CD14-positive monocyte (primary cell): ENCODE measurements around the gene NSUN7. TPM values are rescaled to one million over a fixed set of nuclear protein-coding genes. Genes with fewer than 3 reads are reported as not detected.

Experiments used
- DNase-seq, 3 donors: peaks; one replicate each; pipeline ENCODE4 v3.0.0-alpha.2; 2011 to 2022
- H2AFZ ChIP-seq: 2 replicates; pipeline ENCODE4 v1.6.0; 2012; ENCODE audit warnings: mild to moderate bottlenecking, low read depth, low read length, inconsistent platforms; ENCODE audit not compliant: insufficient read depth, poor library complexity, severe bottlenecking
- H3K27ac ChIP-seq, 2 donors: 1 replicate in 1 of 2; 2 replicates in 1 of 2; pipeline ENCODE4 v1.5.1; 2012 to 2013; ENCODE audit warnings: low read length in 2 of 2, control low read depth in 1 of 2, inconsistent platforms in 1 of 2, low read depth in 1 of 2, mild to moderate bottlenecking in 1 of 2
- H3K27me3 ChIP-seq, 2 donors: one replicate each; pipeline versions ENCODE4 v1.6.0 to v1.6.1; 2011 to 2013; ENCODE audit warnings: low read length in 2 of 2; ENCODE audit not compliant: control insufficient read depth in 2 of 2, insufficient read depth in 2 of 2
- H3K36me3 ChIP-seq, 2 donors: replicated peaks in 1 of 2; 1 replicate in 1 of 2; 2 replicates in 1 of 2; pipeline versions ENCODE4 v1.5.1 to v1.6.1; 2012 to 2013; ENCODE audit warnings: low read length in 2 of 2, control low read depth in 1 of 2, inconsistent platforms in 1 of 2, mild to moderate bottlenecking in 1 of 2; ENCODE audit not compliant: insufficient read depth in 2 of 2, control insufficient read depth in 1 of 2
- H3K4me1 ChIP-seq, 2 donors: 1 replicate in 1 of 2; 2 replicates in 1 of 2; pipeline versions ENCODE4 v1.5.1 to v1.6.1; 2012 to 2013; ENCODE audit warnings: low read length in 2 of 2, control low read depth in 1 of 2, inconsistent platforms in 1 of 2, mild to moderate bottlenecking in 1 of 2, moderate library complexity in 1 of 2; ENCODE audit not compliant: insufficient read depth in 2 of 2, control insufficient read depth in 1 of 2
- H3K4me2 ChIP-seq: replicated peaks from 2 replicates; pipeline ENCODE3; 2012; ENCODE audit warnings: low read length, moderate library complexity, mild to moderate bottlenecking; ENCODE audit not compliant: poor library complexity, severe bottlenecking; ENCODE audit errors: extremely low read depth
- H3K4me3 ChIP-seq, 3 experiments: fragments of 200-600 bp in 1 of 3; sonication (generic) in 1 of 3; replicated peaks in 1 of 3; 1 replicate in 2 of 3; 2 replicates in 1 of 3; pipeline ENCODE4 v1.5.1; 2011 to 2013; ENCODE audit warnings: low read length in 3 of 3, mild to moderate bottlenecking in 3 of 3, control low read depth in 2 of 3, low read depth in 2 of 3, inconsistent platforms in 1 of 3, moderate library complexity in 1 of 3
- H3K79me2 ChIP-seq: 2 replicates; pipeline ENCODE4 v1.6.0; 2012; ENCODE audit warnings: mild to moderate bottlenecking, control low read depth, inconsistent platforms, low read length, moderate library complexity; ENCODE audit not compliant: insufficient read depth
- H3K9ac ChIP-seq: 2 replicates; pipeline ENCODE4 v1.6.0; 2017; ENCODE audit warnings: low read length, mild to moderate bottlenecking; ENCODE audit not compliant: insufficient read depth, poor library complexity, severe bottlenecking
- H3K9me3 ChIP-seq, 2 donors: replicated peaks in 1 of 2; 1 replicate in 1 of 2; 2 replicates in 1 of 2; pipeline versions ENCODE4 v1.5.1 to v1.6.1; 2012 to 2013; ENCODE audit warnings: low read length in 2 of 2, control low read depth in 1 of 2; ENCODE audit not compliant: control insufficient read depth in 1 of 2, insufficient read depth in 1 of 2
- H4K20me1 ChIP-seq: 2 replicates; pipeline ENCODE4 v1.6.0; 2012; ENCODE audit warnings: mild to moderate bottlenecking, low read length, control low read depth, moderate library complexity; ENCODE audit not compliant: insufficient read depth
- H3K27ac Mint-ChIP-seq, 7 donors: one replicate each; pipeline ENCODE4 v1.8.0; 2020; ENCODE audit warnings: mild to moderate bottlenecking in 7 of 7, mixed read lengths in 7 of 7, moderate library complexity in 6 of 7, inconsistent platforms in 2 of 7
- H3K27me3 Mint-ChIP-seq, 3 donors: one replicate each; pipeline ENCODE4 v1.8.0; 2021 to 2022; ENCODE audit warnings: low read depth in 3 of 3, mild to moderate bottlenecking in 3 of 3, mixed read lengths in 3 of 3, moderate library complexity in 3 of 3, inconsistent platforms in 1 of 3
- H3K36me3 Mint-ChIP-seq, 2 donors: one replicate each; pipeline ENCODE4 v1.8.0; 2020; ENCODE audit warnings: mixed read lengths in 2 of 2, inconsistent platforms in 1 of 2, mild to moderate bottlenecking in 1 of 2
- H3K4me1 Mint-ChIP-seq: one replicate; pipeline ENCODE4 v1.8.0; 2020; ENCODE audit warnings: mild to moderate bottlenecking, mixed read lengths
- H3K4me3 Mint-ChIP-seq, 2 donors: one replicate each; pipeline ENCODE4 v1.8.0; 2020; ENCODE audit warnings: mild to moderate bottlenecking in 2 of 2, mixed read lengths in 2 of 2, moderate library complexity in 1 of 2
- H3K9me3 Mint-ChIP-seq, 7 donors: one replicate each; pipeline ENCODE4 v1.8.0; 2020 to 2022; ENCODE audit warnings: mixed read lengths in 7 of 7, mild to moderate bottlenecking in 6 of 7, moderate library complexity in 6 of 7, inconsistent platforms in 2 of 7
- WGBS: methylation state at CpG from one replicate; pipeline ENCODE4 v1.1.5; 2013; ENCODE audit warnings: missing lambda C conversion rate; ENCODE audit not compliant: insufficient coverage; 5-methylcytosine and 5-hydroxymethylcytosine counted together
- intact Hi-C, 2 donors: fragments of 100-400 bp; cut with micrococcal nuclease; formaldehyde crosslinking; loops; one replicate each; pipeline versions ENCODE4 v1.15.0 to v1.15.1; 2023
- polyA plus RNA-seq, 3 donors: library from polyadenylated mRNA; depleted of rRNA in 1 of 3; unstranded in 2 of 3; stranded (reverse) in 1 of 3; fragments of 300-500 nt in 2 of 3; fragments of >200 nt in 1 of 3; fragmentation: Illumina TruSeq in 2 of 3; gene quantifications; 1 replicate in 2 of 3; 2 replicates in 1 of 3; pipeline ENCODE4 v1.2.3, GENCODE V29; 2012 to 2021
- TF ChIP-seq, protein P1 (sequence below): fragments of 200-600 bp; IDR thresholded peaks from one replicate; pipeline ENCODE4 v1.8.0; 2022; ENCODE audit warnings: antibody characterized with exemption, mild to moderate bottlenecking

NSUN7 gene
- polyA plus RNA-seq, 3 donors: 0.21 to 0.62 (median 0.57) TPM

GRCh38 chr4:40804598-40804997 is 54.8 kb downstream of the NSUN7 start:
- Histone ChIP-seq H3K79me2 (no peaks in the 10 kb centered on the region), H3K9ac (no peak overlapping the region), H3K4me1 (peaks cover 37 to 49% of the 10 kb centered on the region in 2 donors), H3K27ac (peak overlapping the region in 1 of 2 donors; percentile 36), H4K20me1 (no peaks in the 10 kb centered on the region), H3K36me3 (no peaks in the 10 kb centered on the region), H3K27me3 (no peaks in the 10 kb centered on the region), H3K9me3 (no peaks in the 10 kb centered on the region), H3K4me3 (no peak overlapping the region), H3K4me2 (no peak overlapping the region), H2AFZ (peak overlapping the region; percentile 59)
- Mint-ChIP-seq H3K4me3 (no peak overlapping the region), H3K9me3 (no peaks in the 10 kb centered on the region), H3K36me3 (no peaks in the 10 kb centered on the region), H3K27me3 (no peaks in the 10 kb centered on the region), H3K4me1 (peaks cover 49% of the 10 kb centered on the region), H3K27ac (peak overlapping the region in 3 of 7 donors; percentile 1 to 70 (median 47))
- TF ChIP-seq, protein P1, sequence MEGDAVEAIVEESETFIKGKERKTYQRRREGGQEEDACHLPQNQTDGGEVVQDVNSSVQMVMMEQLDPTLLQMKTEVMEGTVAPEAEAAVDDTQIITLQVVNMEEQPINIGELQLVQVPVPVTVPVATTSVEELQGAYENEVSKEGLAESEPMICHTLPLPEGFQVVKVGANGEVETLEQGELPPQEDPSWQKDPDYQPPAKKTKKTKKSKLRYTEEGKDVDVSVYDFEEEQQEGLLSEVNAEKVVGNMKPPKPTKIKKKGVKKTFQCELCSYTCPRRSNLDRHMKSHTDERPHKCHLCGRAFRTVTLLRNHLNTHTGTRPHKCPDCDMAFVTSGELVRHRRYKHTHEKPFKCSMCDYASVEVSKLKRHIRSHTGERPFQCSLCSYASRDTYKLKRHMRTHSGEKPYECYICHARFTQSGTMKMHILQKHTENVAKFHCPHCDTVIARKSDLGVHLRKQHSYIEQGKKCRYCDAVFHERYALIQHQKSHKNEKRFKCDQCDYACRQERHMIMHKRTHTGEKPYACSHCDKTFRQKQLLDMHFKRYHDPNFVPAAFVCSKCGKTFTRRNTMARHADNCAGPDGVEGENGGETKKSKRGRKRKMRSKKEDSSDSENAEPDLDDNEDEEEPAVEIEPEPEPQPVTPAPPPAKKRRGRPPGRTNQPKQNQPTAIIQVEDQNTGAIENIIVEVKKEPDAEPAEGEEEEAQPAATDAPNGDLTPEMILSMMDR: no peak
- WGBS: 100% methylated on average over 2 of the region's 2 CpGs
- intact Hi-C loops: no loop called here
- no peak for DNase-seq

GRCh38 chr4:40808926-40809457 is 59.2 kb downstream of the NSUN7 start:
- Histone ChIP-seq H3K9me3 (no peaks in the 10 kb centered on the region), H4K20me1 (no peaks in the 10 kb centered on the region), H2AFZ (no peak overlapping the region), H3K4me3 (no peak overlapping the region), H3K79me2 (no peaks in the 10 kb centered on the region), H3K27me3 (no peaks in the 10 kb centered on the region), H3K27ac (peak overlapping the region in 1 of 2 donors; percentile 81), H3K36me3 (no peaks in the 10 kb centered on the region), H3K4me2 (no peak overlapping the region), H3K4me1 (peaks cover 62 to 80% of the 10 kb centered on the region in 2 donors), H3K9ac (no peak overlapping the region)
- intact Hi-C loops: no loop called here
- TF ChIP-seq, protein P1: no peak
- H3K9me3 Mint-ChIP-seq: no peaks in the 10 kb centered on the region
- no peak for DNase-seq
- no peak overlapping the region for H3K4me3 Mint-ChIP-seq
- peaks cover 69% of the 10 kb centered on the region for H3K4me1 Mint-ChIP-seq
- H3K27me3 Mint-ChIP-seq: no peaks in the 10 kb centered on the region
- WGBS: 98% methylated on average over 7 of the region's 8 CpGs
- H3K36me3 Mint-ChIP-seq: no peaks in the 10 kb centered on the region
- H3K27ac Mint-ChIP-seq: peak overlapping the region in 4 of 7 donors; percentile 57 to 96 (median 86)
